ENCODE results near the gene DNA2.

- TF ChIP-seq, protein P1, sequence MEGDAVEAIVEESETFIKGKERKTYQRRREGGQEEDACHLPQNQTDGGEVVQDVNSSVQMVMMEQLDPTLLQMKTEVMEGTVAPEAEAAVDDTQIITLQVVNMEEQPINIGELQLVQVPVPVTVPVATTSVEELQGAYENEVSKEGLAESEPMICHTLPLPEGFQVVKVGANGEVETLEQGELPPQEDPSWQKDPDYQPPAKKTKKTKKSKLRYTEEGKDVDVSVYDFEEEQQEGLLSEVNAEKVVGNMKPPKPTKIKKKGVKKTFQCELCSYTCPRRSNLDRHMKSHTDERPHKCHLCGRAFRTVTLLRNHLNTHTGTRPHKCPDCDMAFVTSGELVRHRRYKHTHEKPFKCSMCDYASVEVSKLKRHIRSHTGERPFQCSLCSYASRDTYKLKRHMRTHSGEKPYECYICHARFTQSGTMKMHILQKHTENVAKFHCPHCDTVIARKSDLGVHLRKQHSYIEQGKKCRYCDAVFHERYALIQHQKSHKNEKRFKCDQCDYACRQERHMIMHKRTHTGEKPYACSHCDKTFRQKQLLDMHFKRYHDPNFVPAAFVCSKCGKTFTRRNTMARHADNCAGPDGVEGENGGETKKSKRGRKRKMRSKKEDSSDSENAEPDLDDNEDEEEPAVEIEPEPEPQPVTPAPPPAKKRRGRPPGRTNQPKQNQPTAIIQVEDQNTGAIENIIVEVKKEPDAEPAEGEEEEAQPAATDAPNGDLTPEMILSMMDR (IDR thresholded peaks at IDR 0.05; ENCODE audit: insufficient read depth, low read depth, low read length), result no peak
- TF ChIP-seq EZH2 (IDR thresholded peaks at IDR 0.05; ENCODE audit: insufficient read depth, low read length), result no peak
Measured at GRCh38 chr10:68446179-68446578, 25.6 kb downstream of the DNA2 start.
